GM18505 (cell line): ENCODE measurements around the gene BBX.
"Not testable (repeated sequence)": the region's sequence is repeated elsewhere in the genome, so short reads cannot be mapped to it uniquely, and the experiment has no call there.

ENCODE experiments used
- ATAC-seq: cut with Tn5 transposase; IDR thresholded peaks from one replicate; pipeline ENCODE4 v1.9.1; 2021; ENCODE audit not compliant: unreplicated experiment
- POLR2A ChIP-seq: IDR thresholded peaks from 4 replicates; pipeline ENCODE4 v1.6.1; 2011; ENCODE audit warnings: borderline replicate concordance; ENCODE audit not compliant: insufficient read depth, insufficient read length; ENCODE audit errors: extremely low read depth

BBX gene

GRCh38 chr3:107824822-107825371 is 302.1 kb downstream of the BBX start:
- ATAC-seq, result no peak
- TF ChIP-seq POLR2A, result no peak

GRCh38 chr3:107825556-107825955 is 302.8 kb downstream of the BBX start:
- no peak for TF ChIP-seq POLR2A
- ATAC-seq, result no peak

- no peak for ATAC-seq
- TF ChIP-seq POLR2A, result no peak
These were observed 304.0 kb downstream of the BBX start for GRCh38 chr3:107826727-107827126.

DNA sequence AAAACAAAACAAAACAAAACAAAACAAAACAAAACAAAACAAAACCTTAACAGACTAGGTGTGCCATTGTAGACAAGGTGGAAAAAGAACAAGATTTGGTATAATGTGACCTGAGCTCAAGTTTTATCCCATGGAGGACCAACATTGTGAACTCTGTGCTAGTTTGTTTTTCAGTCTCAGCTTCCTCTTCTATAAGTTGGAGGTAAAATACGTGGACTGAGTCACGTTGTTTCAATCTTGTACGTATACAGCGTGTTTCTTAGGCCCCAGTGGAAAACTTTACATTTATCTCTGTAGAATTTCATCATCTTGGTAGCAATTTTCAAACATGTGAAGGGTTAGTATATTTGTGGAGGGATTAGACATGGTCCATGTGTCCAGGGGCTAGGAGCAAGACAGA is 306.4 kb downstream of the BBX start:
- TF ChIP-seq POLR2A, result no peak
- no peak for ATAC-seq

GRCh38 chr3:107831590-107831989 is 308.8 kb downstream of the BBX start:
- no peak for TF ChIP-seq POLR2A
- no peak for ATAC-seq

DNA sequence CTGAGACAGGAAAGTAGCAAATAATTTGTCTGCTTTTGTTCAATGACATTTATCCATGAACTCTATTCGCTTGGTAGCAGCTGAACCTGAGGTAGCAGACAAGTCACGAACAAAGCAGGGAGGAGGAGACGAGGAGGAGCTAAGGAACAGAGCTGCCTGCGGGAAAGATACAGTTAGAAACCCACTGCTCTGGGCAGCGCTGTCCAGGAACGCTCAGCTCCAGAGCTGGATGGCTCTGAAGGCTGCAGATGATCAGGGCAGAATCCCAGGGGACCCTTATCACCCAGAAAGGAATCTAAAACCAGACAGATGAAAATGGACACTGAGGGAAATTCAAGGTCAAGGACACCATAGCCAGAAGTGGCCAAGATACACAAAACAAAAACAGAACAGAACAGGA is 310.3 kb downstream of the BBX start:
- no peak for TF ChIP-seq POLR2A
- ATAC-seq, result no peak

DNA sequence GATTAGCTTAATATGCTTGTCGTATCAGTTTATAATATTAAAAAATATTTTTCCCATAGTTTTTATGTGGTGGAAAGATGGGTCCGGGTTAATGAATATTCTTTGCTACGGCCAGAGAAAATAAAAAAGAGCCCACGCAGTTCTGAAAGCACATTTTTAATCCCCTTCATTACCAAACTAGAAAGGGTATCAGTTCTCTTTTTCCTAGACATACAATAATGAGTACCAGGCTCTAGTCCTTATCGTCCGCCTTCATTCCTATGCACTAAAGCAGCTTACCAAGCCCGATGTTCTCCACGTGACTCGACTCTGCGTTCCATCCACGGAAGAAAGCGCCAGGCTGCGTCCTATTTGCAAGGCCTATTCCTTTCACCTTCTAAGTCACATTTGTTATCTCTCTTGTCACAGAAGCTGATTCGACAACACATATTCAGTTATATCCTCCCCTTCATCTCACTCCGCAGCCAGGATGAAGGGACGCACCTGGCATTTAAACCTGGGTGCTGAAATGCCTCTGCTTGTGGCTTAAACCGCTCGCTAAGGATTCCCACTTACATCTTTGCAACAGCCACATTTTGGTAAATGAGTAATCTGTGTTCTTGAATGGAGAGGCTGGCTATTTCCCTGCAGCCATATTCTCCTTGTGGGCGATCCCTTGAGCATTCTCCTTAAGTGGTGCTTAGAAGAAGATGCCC is 311.1 kb downstream of the BBX start:
- no peak for ATAC-seq

GRCh38 chr3:107835001-107835400 is 312.2 kb downstream of the BBX start:
- ATAC-seq, result not testable (repeated sequence)

More for the DNA sequence above, 311.1 kb downstream of the BBX start:
- no peak for TF ChIP-seq POLR2A

- TF ChIP-seq POLR2A, result no peak
- ATAC-seq, result no peak
These were observed 315.3 kb downstream of the BBX start for GRCh38 chr3:107837895-107838612.

GRCh38 chr3:107841831-107842230 is 319.1 kb downstream of the BBX start:
- TF ChIP-seq POLR2A, result no peak
- ATAC-seq, result no peak

GRCh38 chr3:107842940-107843339 is 320.2 kb downstream of the BBX start:
- TF ChIP-seq POLR2A, result no peak
- no peak for ATAC-seq

- ATAC-seq, result no peak
- no peak for TF ChIP-seq POLR2A
These were observed 322.9 kb downstream of the BBX start for GRCh38 chr3:107845380-107846278.

DNA sequence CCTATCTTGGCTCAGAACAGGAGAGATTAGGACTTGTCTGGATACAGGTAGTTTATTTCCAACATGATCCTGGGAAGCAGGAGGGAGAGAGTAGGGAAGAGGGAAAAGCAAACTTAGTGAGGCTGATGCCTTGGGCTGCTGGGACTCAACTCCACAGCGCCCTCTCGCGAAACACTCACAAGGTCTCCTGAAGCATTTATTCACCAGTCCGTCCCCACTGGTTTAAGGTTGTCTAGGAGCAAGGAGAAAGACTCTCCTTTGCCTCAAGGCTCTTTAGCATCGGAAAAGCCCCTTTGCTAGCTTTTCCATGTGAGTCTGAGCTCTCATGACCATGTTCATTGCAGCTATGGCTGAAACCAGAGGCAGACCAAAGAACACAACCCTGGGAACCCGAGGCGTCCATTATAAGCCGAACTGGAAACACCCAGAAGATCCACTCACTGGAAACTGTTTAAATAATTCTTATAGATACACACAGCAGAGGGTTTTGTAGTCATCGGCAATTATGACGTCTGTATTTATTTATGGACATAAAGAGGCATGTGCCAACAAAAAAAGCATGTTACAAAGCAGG is 323.6 kb downstream of the BBX start:
- no peak for ATAC-seq
- no peak for TF ChIP-seq POLR2A
